AG09309 (cell line): ENCODE measurements around the gene SREK1.
A peak's percentile ranks its signal among the peaks of the same experiment; 100 is the strongest.

ENCODE experiments used
- DNase-seq: peaks from one replicate; pipeline ENCODE4 v3.0.0-alpha.2; 2010; ENCODE audit warnings: low read depth
- H3K4me3 ChIP-seq: 2 replicates; pipeline ENCODE4 v1.5.1; 2011; ENCODE audit warnings: mild to moderate bottlenecking, low read depth, low read length, moderate library complexity; ENCODE audit not compliant: control insufficient read depth
- TF ChIP-seq, protein P1 (sequence below): IDR thresholded peaks from 2 replicates; pipeline ENCODE4 v1.5.1; 2011; ENCODE audit warnings: mild to moderate bottlenecking, low read depth, low read length, inconsistent platforms; ENCODE audit not compliant: insufficient read depth, control insufficient read depth; ENCODE audit errors: missing control alignments

SREK1 gene

DNA sequence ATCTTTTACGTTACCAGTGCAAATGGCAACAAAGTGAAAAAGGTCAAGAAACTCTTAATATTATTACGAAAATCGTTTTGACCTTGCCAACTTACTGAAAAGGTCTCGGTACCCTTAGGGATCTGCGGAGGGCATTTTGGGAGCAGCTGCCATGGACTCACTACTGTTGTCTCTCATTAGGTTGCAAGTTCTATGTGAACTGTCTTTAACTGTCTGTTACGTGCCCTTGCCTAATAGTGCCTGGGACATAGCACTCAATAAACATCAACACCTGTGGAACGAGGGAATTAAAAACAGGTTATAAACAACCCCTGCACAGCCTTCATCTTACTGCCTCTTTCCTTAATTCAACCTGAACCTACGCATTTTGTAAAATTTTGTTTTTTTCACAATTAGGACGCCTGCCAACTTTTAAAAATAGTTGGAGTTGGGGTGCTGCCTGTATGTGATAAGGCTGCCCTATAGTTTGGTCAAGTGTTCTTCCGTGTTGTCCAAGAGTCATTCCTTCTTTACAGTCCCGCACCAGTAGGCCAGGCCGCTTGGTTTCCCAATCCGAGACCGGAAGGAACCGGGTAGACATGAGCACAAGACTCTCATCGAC, 527 bp upstream of the SREK1 start:
- DNase-seq = no peak
- TF ChIP-seq, protein P1, sequence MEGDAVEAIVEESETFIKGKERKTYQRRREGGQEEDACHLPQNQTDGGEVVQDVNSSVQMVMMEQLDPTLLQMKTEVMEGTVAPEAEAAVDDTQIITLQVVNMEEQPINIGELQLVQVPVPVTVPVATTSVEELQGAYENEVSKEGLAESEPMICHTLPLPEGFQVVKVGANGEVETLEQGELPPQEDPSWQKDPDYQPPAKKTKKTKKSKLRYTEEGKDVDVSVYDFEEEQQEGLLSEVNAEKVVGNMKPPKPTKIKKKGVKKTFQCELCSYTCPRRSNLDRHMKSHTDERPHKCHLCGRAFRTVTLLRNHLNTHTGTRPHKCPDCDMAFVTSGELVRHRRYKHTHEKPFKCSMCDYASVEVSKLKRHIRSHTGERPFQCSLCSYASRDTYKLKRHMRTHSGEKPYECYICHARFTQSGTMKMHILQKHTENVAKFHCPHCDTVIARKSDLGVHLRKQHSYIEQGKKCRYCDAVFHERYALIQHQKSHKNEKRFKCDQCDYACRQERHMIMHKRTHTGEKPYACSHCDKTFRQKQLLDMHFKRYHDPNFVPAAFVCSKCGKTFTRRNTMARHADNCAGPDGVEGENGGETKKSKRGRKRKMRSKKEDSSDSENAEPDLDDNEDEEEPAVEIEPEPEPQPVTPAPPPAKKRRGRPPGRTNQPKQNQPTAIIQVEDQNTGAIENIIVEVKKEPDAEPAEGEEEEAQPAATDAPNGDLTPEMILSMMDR = no peak
- H3K4me3 ChIP-seq = peak overlapping the region; percentile 93

DNA sequence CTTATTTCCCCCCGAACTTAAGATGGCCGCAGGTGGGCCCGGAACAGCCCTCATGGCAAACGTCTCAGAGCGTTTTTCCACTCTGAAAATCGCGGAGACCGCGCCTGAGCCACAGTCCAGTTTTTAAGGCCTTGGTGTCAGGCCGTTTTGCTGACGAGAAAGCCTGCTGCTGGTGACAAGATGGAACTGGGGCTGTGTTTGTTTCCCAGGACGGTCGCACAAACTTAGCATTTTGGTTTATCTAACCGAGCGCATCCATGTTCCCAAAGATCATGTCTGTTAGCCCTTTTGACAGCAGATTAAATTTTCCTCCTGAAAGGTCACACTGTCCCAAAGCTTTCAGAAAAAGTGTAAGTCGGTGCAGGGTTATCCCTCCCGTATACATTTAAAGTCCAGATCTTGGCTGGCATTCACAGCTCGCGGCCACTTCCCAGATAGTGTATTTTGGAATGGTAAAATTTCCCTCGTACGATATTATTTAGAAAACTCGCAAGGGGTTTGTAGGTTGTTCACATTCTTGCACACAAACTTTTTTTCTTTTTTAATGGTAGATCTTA, 812 bp downstream of the SREK1 start:
- peak overlapping the region; percentile 93 for H3K4me3 ChIP-seq
- TF ChIP-seq, protein P1 = no peak
- DNase-seq = no peak

DNA sequence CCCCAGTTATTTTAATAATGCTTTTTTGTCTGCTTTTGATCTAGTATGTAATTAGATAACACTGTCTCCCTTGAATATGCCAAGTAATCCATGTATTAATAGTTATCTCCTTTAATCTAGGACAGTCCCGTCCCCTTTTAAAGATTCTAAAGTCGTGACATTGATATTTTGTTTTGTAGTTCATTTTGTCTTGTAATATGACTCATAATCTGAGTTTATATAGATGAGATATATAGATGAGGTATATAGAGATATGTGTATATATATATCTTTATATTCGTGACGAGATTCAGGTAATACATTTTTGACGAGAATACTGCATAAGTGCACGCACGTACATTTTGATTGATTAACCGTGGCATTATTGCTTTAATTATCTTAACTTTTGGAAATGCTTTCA, 1.6 kb downstream of the SREK1 start:
- TF ChIP-seq, protein P1 = no peak
- peak overlapping the region; percentile 93 for H3K4me3 ChIP-seq
- no peak for DNase-seq

DNA sequence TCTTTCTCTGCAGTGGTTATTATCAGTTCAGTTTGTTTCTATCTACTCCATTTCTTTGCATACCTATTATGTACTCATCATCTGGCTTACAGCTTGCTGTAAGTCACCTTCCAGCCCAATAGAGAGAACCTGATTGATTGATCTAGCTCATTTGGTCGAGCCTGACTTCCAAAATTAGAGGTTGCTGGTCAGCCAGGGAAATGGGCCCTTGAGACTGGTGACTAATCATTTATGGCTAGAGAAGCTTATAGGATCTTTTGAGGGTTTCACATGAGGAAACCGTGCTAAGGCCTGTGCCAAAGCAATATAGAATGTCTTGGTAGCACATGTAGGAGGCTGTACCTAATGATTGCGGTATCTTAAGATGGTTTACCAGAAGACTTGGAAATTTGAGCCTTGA, 5.8 kb downstream of the SREK1 start:
- TF ChIP-seq, protein P1 = no peak
- DNase-seq = no peak

DNA sequence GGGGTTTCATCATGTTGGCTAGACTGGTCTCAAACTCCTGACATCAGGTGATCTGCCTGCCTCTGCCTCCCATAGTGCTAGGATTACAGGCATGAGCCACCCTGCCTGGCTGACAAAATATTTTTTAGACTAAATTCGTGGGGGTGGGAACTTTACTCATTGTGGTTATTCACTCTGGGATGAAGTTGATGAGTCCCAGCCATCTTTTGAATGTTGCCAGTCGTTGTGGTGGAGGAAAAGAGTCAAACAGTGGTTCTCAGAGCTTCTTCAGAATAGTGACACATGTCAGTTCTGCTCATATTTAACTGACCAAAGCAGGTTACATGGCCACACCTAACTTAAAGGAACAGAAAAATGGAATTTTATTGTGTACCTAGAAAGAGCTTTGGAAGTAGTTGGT, 6.9 kb downstream of the SREK1 start:
- TF ChIP-seq, protein P1 = no peak
- no peak for DNase-seq
- H3K4me3 ChIP-seq = no peak overlapping the region

More for the DNA sequence above, 5.8 kb downstream of the SREK1 start:
- no peak overlapping the region for H3K4me3 ChIP-seq

DNA sequence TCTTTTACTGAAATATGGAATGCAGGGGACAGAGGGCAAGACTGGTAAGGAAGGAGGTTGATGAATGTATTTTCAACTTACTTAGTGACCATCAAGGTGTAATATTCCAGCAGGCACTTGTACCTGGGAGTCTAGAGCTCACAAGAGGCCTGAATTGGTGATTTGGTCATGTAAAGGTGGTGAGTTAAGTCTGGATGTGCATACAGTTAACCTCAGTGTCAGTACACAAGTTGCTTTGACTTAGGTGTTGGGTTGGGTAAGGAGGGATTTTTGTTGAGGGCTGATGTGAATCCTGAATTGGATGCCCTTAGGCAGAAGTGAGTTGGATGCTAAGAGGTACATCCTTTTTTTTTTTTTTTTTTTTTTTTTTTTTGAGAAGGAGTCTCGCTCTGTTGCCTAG, 7.4 kb downstream of the SREK1 start:
- H3K4me3 ChIP-seq = no peak overlapping the region
- DNase-seq = no peak
- TF ChIP-seq, protein P1 = no peak

DNA sequence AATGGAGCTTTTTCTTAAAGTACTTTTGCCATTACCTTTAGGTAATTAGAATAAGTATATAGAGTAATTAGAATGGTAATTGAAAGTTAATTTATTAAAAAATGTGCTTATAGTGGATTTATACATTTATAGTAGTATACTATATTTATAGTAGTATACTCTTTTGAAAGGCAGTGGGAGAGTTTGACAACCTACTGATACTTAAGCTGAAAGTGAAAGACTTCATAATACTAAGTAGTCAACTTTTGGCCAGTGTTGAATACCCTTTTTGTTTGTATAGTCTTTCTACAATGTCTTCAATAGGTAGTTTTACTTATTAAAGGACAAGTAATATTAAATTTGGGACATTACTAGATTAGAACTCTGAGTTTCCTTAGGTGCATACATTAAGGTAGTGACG, 12.9 kb downstream of the SREK1 start:
- H3K4me3 ChIP-seq = no peak overlapping the region
- TF ChIP-seq, protein P1 = no peak
- DNase-seq = no peak
